ENCODE measurements around the gene ATG10.
"Not testable (repeated sequence)": the region's sequence is repeated elsewhere in the genome, so short reads cannot be mapped to it uniquely, and the experiment has no call there.

ATG10 gene

GRCh38 chr5:82018462-82018861 lies 46.6 kb downstream of the ATG10 start:
- no peak for TF ChIP-seq CTCF (IDR thresholded peaks at IDR 0.05)
- no peak for TF ChIP-seq ZFX (IDR thresholded peaks at IDR 0.05; ENCODE audit: borderline replicate concordance)
- no peak overlapping the region for H3K27ac ChIP-seq

- TF ChIP-seq CTCF (IDR thresholded peaks at IDR 0.05) (no peak), ZFX (IDR thresholded peaks at IDR 0.05; ENCODE audit: borderline replicate concordance) (no peak)
- H3K27ac ChIP-seq = no peak overlapping the region
Observed at GRCh38 chr5:82019342-82020138, 47.7 kb downstream of the ATG10 start.

- TF ChIP-seq ZFX (IDR thresholded peaks at IDR 0.05; ENCODE audit: borderline replicate concordance) = no peak
- TF ChIP-seq CTCF (IDR thresholded peaks at IDR 0.05) = no peak
- no peak overlapping the region for H3K27ac ChIP-seq
Observed at GRCh38 chr5:82022499-82022898, 50.7 kb downstream of the ATG10 start.

- no peak for TF ChIP-seq ZFX (IDR thresholded peaks at IDR 0.05; ENCODE audit: borderline replicate concordance)
- no peak for TF ChIP-seq CTCF (IDR thresholded peaks at IDR 0.05)
- no peak overlapping the region for H3K27ac ChIP-seq
Observed at GRCh38 chr5:82023644-82024043, 51.8 kb downstream of the ATG10 start.

- no peak for TF ChIP-seq ZFX (IDR thresholded peaks at IDR 0.05; ENCODE audit: borderline replicate concordance)
- TF ChIP-seq CTCF (IDR thresholded peaks at IDR 0.05) = no peak
- no peak overlapping the region for H3K27ac ChIP-seq
Observed at GRCh38 chr5:82031220-82032119, 59.6 kb downstream of the ATG10 start.

GRCh38 chr5:82042894-82043293 lies 71.1 kb downstream of the ATG10 start:
- H3K27ac ChIP-seq = not testable (repeated sequence)

GRCh38 chr5:82044010-82044409 lies 72.2 kb downstream of the ATG10 start:
- H3K27ac ChIP-seq = no peak overlapping the region
- no peak for TF ChIP-seq ZFX (IDR thresholded peaks at IDR 0.05; ENCODE audit: borderline replicate concordance)
- TF ChIP-seq CTCF (IDR thresholded peaks at IDR 0.05) = no peak

Data from 22Rv1 (cell line).